ENCODE results near the gene ARHGEF2. TPM values are rescaled to one million over a fixed set of nuclear protein-coding genes. Genes with fewer than 3 reads are reported as not detected.

The ARHGEF2 gene
- total RNA-seq, 1 experiment from 2014 or later, result 90.1 TPM

- H2AFZ ChIP-seq (ENCODE audit: low read depth, low read length, poor library complexity, severe bottlenecking), result no peak overlapping the region
- H3K9me2 ChIP-seq (ENCODE audit: insufficient read depth), result no peaks in the 10 kb centered on the region
- H3K4me2 ChIP-seq (ENCODE audit: low read length), result peak overlapping the region; percentile 46
- peaks cover 15 to 34% of the 10 kb centered on the region in 2 experiments for H3K4me1 ChIP-seq (ENCODE audit: control insufficient read depth in 1 of 2, insufficient read depth in 2 of 2, low read length in 2 of 2)
- TF ChIP-seq ZFX (IDR thresholded peaks at IDR 0.05), result no peak
- TF ChIP-seq EZH2 (IDR thresholded peaks at IDR 0.05), result no peak
- TF ChIP-seq JUND (IDR thresholded peaks at IDR 0.05), result no peak
- no peak for TF ChIP-seq CBX3 (IDR thresholded peaks at IDR 0.05; ENCODE audit: low read depth)
- TF ChIP-seq ELF1 (IDR thresholded peaks at IDR 0.05; ENCODE audit: borderline replicate concordance, low read depth), result no peak
- TF ChIP-seq POLR2A (IDR thresholded peaks at IDR 0.05; ENCODE audit: borderline replicate concordance, extremely low read depth, insufficient read depth, insufficient read length), result no peak
- no peak for TF ChIP-seq SIN3A (IDR thresholded peaks at IDR 0.05; ENCODE audit: low read depth)
- no peak for TF ChIP-seq EZH2phosphoT487 (IDR thresholded peaks at IDR 0.05; ENCODE audit: borderline replicate concordance)
- TF ChIP-seq SP1 (IDR thresholded peaks at IDR 0.05; ENCODE audit: low read depth), result no peak
- TF ChIP-seq MAX (IDR thresholded peaks at IDR 0.05), result no peak
- TF ChIP-seq SRF (IDR thresholded peaks at IDR 0.05; ENCODE audit: low read depth), result no peak
- TF ChIP-seq EGR1 (IDR thresholded peaks at IDR 0.05; ENCODE audit: low read depth), result no peak
- TF ChIP-seq ZBTB33 (IDR thresholded peaks at IDR 0.05; ENCODE audit: extremely low read depth, insufficient replicate concordance, low read length), result no peak
- no peak for TF ChIP-seq RAD21 (IDR thresholded peaks at IDR 0.05; ENCODE audit: low read depth)
- TF ChIP-seq TCF7L2 (IDR thresholded peaks at IDR 0.05; ENCODE audit: borderline replicate concordance, extremely low read depth, insufficient read depth, insufficient read length), result no peak
- no peak for TF ChIP-seq CTCF (IDR thresholded peaks at IDR 0.05 in 2 of 3, conservative IDR thresholded peaks at IDR 0.05 in 1 of 3; ENCODE audit: borderline replicate concordance in 1 of 3, insufficient read depth in 1 of 3, low read depth in 2 of 3, low read length in 2 of 3)
- no peak for TF ChIP-seq FOSL1 (IDR thresholded peaks at IDR 0.05; ENCODE audit: low read depth)
- TF ChIP-seq ATF3 (IDR thresholded peaks at IDR 0.05), result no peak
- no peak for TF ChIP-seq YY1 (IDR thresholded peaks at IDR 0.05; ENCODE audit: extremely low read depth, insufficient replicate concordance, low read depth, low read length)
- TF ChIP-seq ZNF274 (IDR thresholded peaks at IDR 0.05; ENCODE audit: low read depth, low read length), result no peak
- no peak overlapping the region for H3K9ac ChIP-seq (ENCODE audit: low read length)
- intact Hi-C loops (cut with micrococcal nuclease), result no loop called here
- H4K20me1 ChIP-seq (ENCODE audit: insufficient read depth), result no peaks in the 10 kb centered on the region
- ChIA-PET CTCF (no interaction called here), RAD21 (ENCODE audit: low non-redundant PET in 1 of 2, low total read pairs in 2 of 2, uncharacterized antibody in 2 of 2, unreplicated experiment in 2 of 2) (no interaction called here), POLR2A (interaction anchor here (1.1 kb wide), 2 partner anchors 8 to 32 kb away, joined by 3 to 4 read pairs; partner anchors contain the start of gene ARHGEF2)
- peaks cover 60% of the 10 kb centered on the region for H3K79me2 ChIP-seq (ENCODE audit: insufficient read depth, low read length)
- H3K27ac ChIP-seq (ENCODE audit: low read depth, low read length), result no peak overlapping the region
- no peak overlapping the region for H3K4me3 ChIP-seq (replicated peaks in 1 of 2; ENCODE audit: low read depth in 1 of 2, low read length in 2 of 2)
- no peaks in the 10 kb centered on the region for H3K27me3 ChIP-seq (ENCODE audit: insufficient read depth, low read length)
- peak; percentile 28; the same call in 1 of the 2 replicates for ATAC-seq
- no peak for DNase-seq (ENCODE audit: low read depth, low spot score)
- peaks cover 12 to 23% of the 10 kb centered on the region in 2 experiments; a peak in 3 of 4 replicates for H3K36me3 ChIP-seq (ENCODE audit: control insufficient read depth in 1 of 2, insufficient read depth in 2 of 2, low read length in 2 of 2)
- no TSS peak for BruUV-seq (replicated peaks)
- no peaks in the 10 kb centered on the region for H3K9me3 ChIP-seq (ENCODE audit: control insufficient read depth in 1 of 2, insufficient read depth in 1 of 2, low read depth in 1 of 2, low read length in 2 of 2)
These were observed 7.7 kb downstream of the ARHGEF2 start for GRCh38 chr1:155970531-155971167.
